ENCODE measurements around the gene PPDPF. TPM values are rescaled to one million over a fixed set of nuclear protein-coding genes. Genes with fewer than 3 reads are reported as not detected.
"Not testable (repeated sequence)": the region's sequence is repeated elsewhere in the genome, so short reads cannot be mapped to it uniquely, and the experiment has no call there.

PPDPF gene
- polyA plus RNA-seq, 2 of the 4 experiments (the other 2 are of a cell fraction) = 7.7 to 217 TPM

DNA sequence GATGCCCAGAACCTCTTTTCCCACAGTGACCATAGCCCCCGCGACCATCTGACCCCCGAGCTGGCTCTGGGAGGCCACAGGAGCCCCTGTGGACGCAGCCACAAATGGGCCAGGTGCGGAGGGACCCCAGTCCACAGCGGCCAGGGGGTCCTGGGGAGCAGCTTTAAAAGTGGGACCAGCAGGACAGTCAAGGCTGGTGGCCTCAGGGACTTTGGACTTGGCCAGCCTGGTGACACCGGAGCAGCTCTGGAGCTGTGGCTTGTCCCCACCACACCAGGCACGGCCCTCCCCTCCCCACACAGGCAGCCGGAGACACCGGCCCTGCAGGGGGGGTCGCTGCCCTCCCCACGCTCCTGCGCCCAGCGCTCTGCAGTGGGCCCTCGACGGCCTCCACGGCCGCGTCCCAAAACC is 36.9 kb downstream of the PPDPF start:
- TF ChIP-seq KDM5A (IDR thresholded peaks at IDR 0.05) (no peak), CHD4 (IDR thresholded peaks at IDR 0.05; ENCODE audit: borderline replicate concordance) (no peak), CBX2 (IDR thresholded peaks at IDR 0.05; ENCODE audit: borderline replicate concordance, low read depth) (no peak), HEYL (CRISPR knock-in tag; IDR thresholded peaks at IDR 0.05) (no peak), HOXB5 (CRISPR knock-in tag; IDR thresholded peaks at IDR 0.05) (no peak), ZC3H11A (IDR thresholded peaks at IDR 0.05) (no peak), PHF8 (IDR thresholded peaks at IDR 0.05; ENCODE audit: borderline replicate concordance, low read depth) (no peak)
- TF ChIP-seq, protein P1, sequence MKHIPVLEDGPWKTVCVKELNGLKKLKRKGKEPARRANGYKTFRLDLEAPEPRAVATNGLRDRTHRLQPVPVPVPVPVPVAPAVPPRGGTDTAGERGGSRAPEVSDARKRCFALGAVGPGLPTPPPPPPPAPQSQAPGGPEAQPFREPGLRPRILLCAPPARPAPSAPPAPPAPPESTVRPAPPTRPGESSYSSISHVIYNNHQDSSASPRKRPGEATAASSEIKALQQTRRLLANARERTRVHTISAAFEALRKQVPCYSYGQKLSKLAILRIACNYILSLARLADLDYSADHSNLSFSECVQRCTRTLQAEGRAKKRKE (CRISPR knock-in tag; IDR thresholded peaks at IDR 0.05; ENCODE audit: low read depth) = no peak
- TF ChIP-seq, protein P2, sequence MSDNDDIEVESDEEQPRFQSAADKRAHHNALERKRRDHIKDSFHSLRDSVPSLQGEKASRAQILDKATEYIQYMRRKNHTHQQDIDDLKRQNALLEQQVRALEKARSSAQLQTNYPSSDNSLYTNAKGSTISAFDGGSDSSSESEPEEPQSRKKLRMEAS (IDR thresholded peaks at IDR 0.05) = no peak
- no peak overlapping the region for H3K4me2 ChIP-seq
- ATAC-seq = no peak
- WGBS (ENCODE audit: missing lambda C conversion rate) = 91% methylated on average over 15 of the region's 19 CpGs
- H3K27ac ChIP-seq = no peak overlapping the region
- no peak overlapping the region for H3K4me3 ChIP-seq
- ChIA-PET POLR2A (no interaction called here), CTCF (interaction anchor here (9.1 kb wide), 1 partner anchor 18 kb away, joined by 93 read pairs; the partner anchor contains the start of gene PTK6)
- no peak for FAIRE-seq
- DNase-seq (ENCODE audit: low read depth in 1 of 2, low spot score in 1 of 2) = no peak
- H3K4me1 ChIP-seq = peaks cover 4% of the 10 kb centered on the region; the same call in 1 of the 3 replicates
- no peaks in the 10 kb centered on the region for H3K9me3 ChIP-seq

DNA sequence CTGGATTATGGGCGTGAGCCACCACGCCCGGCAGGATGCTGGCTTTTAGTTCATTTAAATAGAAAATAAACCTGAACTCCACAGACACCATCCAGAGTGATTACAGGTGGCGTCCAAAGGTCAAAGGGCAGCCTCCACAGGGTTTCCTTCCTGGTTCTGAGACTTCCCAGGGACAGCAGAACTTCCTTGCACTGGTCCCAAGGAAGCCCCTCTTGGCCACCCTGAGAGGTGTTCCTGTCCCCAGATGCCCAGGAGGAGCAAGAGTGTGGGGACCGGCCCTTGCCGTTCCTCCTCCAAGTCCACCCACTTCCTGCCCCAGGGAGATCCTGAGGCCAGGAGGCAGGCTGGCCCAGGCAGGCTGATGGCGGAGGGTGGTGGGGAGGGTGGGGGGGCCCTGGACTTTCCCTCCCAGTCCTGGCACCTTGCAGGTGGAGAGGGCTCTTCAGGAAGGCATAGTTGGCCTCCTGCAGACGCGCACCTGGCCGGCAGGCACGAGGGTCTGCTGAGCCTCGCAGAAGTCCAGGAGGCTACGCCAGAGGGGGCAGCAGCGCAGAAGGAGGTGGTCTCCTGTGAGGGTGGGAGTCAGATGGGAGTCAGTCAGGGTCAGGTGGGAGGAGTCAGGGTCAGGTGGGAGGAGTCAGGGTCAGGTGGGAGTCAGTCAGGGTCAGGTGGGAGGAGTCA is 38.4 kb downstream of the PPDPF start:
- ATAC-seq (no peak), FAIRE-seq (no peak), DNase-seq (ENCODE audit: low read depth in 1 of 2, low spot score in 1 of 2) (no peak)
- 0 out of 3 replicates have a peak, but pooled peaks cover 3% of the 10 kb centered on the region for H3K4me1 ChIP-seq
- ChIA-PET POLR2A (no interaction called here), CTCF (no interaction called here)
- H3K9me3 ChIP-seq = no peaks in the 10 kb centered on the region
- H3K4me2 ChIP-seq = no peak overlapping the region
- WGBS (ENCODE audit: missing lambda C conversion rate) = 96% methylated on average over 11 of the region's 14 CpGs
- no peak overlapping the region for H3K27ac ChIP-seq
- TF ChIP-seq MAFK (IDR thresholded peaks at IDR 0.05; ENCODE audit: partially characterized antibody) (no peak), RNF2 (IDR thresholded peaks at IDR 0.05; ENCODE audit: borderline replicate concordance, low read depth) (no peak), MAZ (IDR thresholded peaks at IDR 0.05; ENCODE audit: borderline replicate concordance, low read depth, low read length) (no peak), NFE2L2 (conservative IDR thresholded peaks at IDR 0.05; ENCODE audit: low read length) (no peak), NR3C1 (IDR thresholded peaks at IDR 0.05) (no peak), CHD2 (IDR thresholded peaks at IDR 0.05; ENCODE audit: low read length, partially characterized antibody) (no peak), ZFP36 (IDR thresholded peaks at IDR 0.05; ENCODE audit: borderline replicate concordance, partially characterized antibody) (no peak), GATA3 (IDR thresholded peaks at IDR 0.05; ENCODE audit: borderline replicate concordance) (no peak), HEYL (CRISPR knock-in tag; IDR thresholded peaks at IDR 0.05) (no peak), CHD4 (IDR thresholded peaks at IDR 0.05; ENCODE audit: borderline replicate concordance) (no peak), HOXA7 (CRISPR knock-in tag; IDR thresholded peaks at IDR 0.05) (no peak), PHF8 (IDR thresholded peaks at IDR 0.05; ENCODE audit: borderline replicate concordance, low read depth) (no peak), HOXB5 (CRISPR knock-in tag; IDR thresholded peaks at IDR 0.05) (no peak), BHLHE40 (IDR thresholded peaks at IDR 0.05; ENCODE audit: low read depth, low read length) (no peak), MYC (IDR thresholded peaks at IDR 0.05; ENCODE audit: borderline replicate concordance, low read length) (no peak)
- TF ChIP-seq, protein P3, sequence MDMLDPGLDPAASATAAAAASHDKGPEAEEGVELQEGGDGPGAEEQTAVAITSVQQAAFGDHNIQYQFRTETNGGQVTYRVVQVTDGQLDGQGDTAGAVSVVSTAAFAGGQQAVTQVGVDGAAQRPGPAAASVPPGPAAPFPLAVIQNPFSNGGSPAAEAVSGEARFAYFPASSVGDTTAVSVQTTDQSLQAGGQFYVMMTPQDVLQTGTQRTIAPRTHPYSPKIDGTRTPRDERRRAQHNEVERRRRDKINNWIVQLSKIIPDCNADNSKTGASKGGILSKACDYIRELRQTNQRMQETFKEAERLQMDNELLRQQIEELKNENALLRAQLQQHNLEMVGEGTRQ (IDR thresholded peaks at IDR 0.05) = no peak
- TF ChIP-seq, protein P4, sequence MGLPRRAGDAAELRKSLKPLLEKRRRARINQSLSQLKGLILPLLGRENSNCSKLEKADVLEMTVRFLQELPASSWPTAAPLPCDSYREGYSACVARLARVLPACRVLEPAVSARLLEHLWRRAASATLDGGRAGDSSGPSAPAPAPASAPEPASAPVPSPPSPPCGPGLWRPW (IDR thresholded peaks at IDR 0.05) = no peak
- TF ChIP-seq, protein P1 (CRISPR knock-in tag; IDR thresholded peaks at IDR 0.05; ENCODE audit: low read depth) = no peak
- no peak overlapping the region for H3K4me3 ChIP-seq

DNA sequence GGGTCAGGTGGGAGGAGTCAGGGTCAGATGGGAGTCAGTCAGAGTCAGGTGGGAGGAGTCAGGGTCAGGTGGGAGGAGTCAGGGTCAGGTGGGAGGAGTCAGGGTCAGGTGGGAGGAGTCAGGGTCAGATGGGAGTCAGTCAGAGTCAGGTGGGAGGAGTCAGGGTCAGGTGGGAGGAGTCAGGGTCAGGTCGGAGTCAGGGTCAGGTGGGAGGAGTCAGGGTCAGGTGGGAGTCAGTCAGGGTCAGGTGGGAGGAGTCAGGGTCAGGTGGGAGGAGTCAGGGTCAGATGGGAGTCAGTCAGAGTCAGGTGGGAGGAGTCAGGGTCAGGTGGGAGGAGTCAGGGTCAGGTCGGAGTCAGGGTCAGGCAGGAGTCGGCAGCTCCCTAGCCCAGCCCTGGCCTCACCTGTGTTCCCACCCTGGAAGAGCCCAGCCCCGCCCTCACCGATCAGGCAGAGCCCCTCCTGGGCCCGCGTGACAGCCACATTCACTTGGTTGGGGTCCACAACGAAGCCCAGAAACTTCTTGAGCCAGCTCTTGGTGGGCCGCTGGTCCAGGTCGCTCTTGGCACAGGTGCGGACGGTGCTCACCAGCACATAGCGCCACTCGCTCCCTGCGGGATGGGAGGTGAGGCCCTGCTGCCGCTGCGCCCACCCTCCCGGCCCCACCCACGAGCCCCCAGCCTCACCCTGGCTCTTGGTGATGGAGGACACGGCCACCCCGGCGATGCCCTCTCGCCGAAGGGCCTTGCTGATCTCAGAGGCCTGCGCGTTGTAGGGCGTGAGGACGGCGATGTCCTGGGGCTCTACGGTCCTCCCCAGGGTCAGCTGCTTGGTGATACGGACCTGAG is 39.1 kb downstream of the PPDPF start:
- ATAC-seq; DNase-seq (ENCODE audit: low read depth in 1 of 2, low spot score in 1 of 2); H3K9me3 ChIP-seq; POLR2A ChIA-PET; FAIRE-seq; H3K4me3 ChIP-seq; H3K4me2 ChIP-seq; H3K27ac ChIP-seq; H3K4me1 ChIP-seq: not testable (repeated sequence)
- 96% methylated on average over 10 of the region's 31 CpGs for WGBS (ENCODE audit: missing lambda C conversion rate)
- CTCF ChIA-PET = interaction anchor here (1.3 to 7.6 kb wide), 2 partner anchors 21 to 414 kb away, joined by 4 to 49 read pairs; partner anchors contain the start of gene PTK6

Measured in A549 (cell line).